H1 (cell line): ENCODE data around the gene STEAP2. TPM values are rescaled to one million over a fixed set of nuclear protein-coding genes. Genes with fewer than 3 reads are reported as not detected.

Experiments
- CTCF ChIA-PET: fragments of 300-600 bp; sonication (Branson Sonifier 250); formaldehyde crosslinking; loops from one replicate; lab custom pipeline; 2021; ENCODE audit not compliant: partially characterized antibody; lab: Charles Lee
- POLR2A ChIA-PET: fragments of 300-600 bp; sonication (Branson Sonifier 250); formaldehyde crosslinking; loops from one replicate; lab custom pipeline; 2021; ENCODE audit warnings: inconsistent platforms; ENCODE audit not compliant: partially characterized antibody; lab: Charles Lee
- DNase-seq, 2 experiments: peaks; one replicate each; pipeline versions ENCODE4 v3.0.0 to v3.0.0-alpha.2; 2010 to 2022; ENCODE audit warnings: low spot score in 2 of 2, low read depth in 1 of 2, mixed read lengths in 1 of 2
- FAIRE-seq: peaks from 2 replicates; lab custom pipeline; 2011; peaks lifted over from hg19 to GRCh38; lab: Jason Lieb, UNC
- H2AFZ ChIP-seq: 2 replicates; pipeline ENCODE4 v1.8.1; 2012; ENCODE audit warnings: low read length, inconsistent platforms
- H2AK5ac ChIP-seq: 2 replicates; pipeline ENCODE4 v1.6.1; 2013; ENCODE audit warnings: low read depth, low read length
- H2BK120ac ChIP-seq: replicated peaks from 2 replicates; pipeline ENCODE3; 2013; ENCODE audit warnings: low read depth, low read length, inconsistent platforms
- H2BK12ac ChIP-seq: 2 replicates; pipeline ENCODE4 v1.6.1; 2013; ENCODE audit warnings: low read depth, low read length
- H2BK15ac ChIP-seq: 2 replicates; pipeline ENCODE4 v1.6.1; 2013; ENCODE audit warnings: low read length
- H2BK20ac ChIP-seq: 2 replicates; pipeline ENCODE4 v1.6.1; 2013; ENCODE audit warnings: low read length
- H2BK5ac ChIP-seq: 2 replicates; pipeline ENCODE4 v1.6.1; 2013; ENCODE audit warnings: low read depth, low read length
- H3K14ac ChIP-seq: 2 replicates; pipeline ENCODE4 v1.6.1; 2013; ENCODE audit warnings: inconsistent platforms; ENCODE audit not compliant: insufficient read length
- H3K18ac ChIP-seq: 2 replicates; pipeline ENCODE4 v1.6.1; 2013; ENCODE audit warnings: low read length; ENCODE audit errors: extremely low read depth
- H3K23ac ChIP-seq: 2 replicates; pipeline ENCODE4 v1.6.1; 2013; ENCODE audit warnings: inconsistent platforms; ENCODE audit not compliant: insufficient read length
- H3K23me2 ChIP-seq: 2 replicates; pipeline ENCODE4 v1.6.1; 2013; ENCODE audit warnings: low read depth, low read length
- H3K27ac ChIP-seq: 2 replicates; pipeline ENCODE4 v1.6.1; 2011; ENCODE audit warnings: low read depth, low read length, inconsistent platforms
- H3K27me3 ChIP-seq, 4 experiments: replicated peaks in 1 of 4; 1 replicate in 1 of 4; 2 replicates in 3 of 4; pipeline versions ENCODE4 v1.6.1 to v1.8.1; 2011 to 2013; ENCODE audit warnings: low read length in 3 of 4, mild to moderate bottlenecking in 3 of 4, inconsistent platforms in 2 of 4, mixed read lengths in 2 of 4, moderate library complexity in 1 of 4; ENCODE audit not compliant: control insufficient read depth in 3 of 4, insufficient read depth in 3 of 4; ENCODE audit errors: extremely low read depth in 1 of 4
- H3K36me3 ChIP-seq, 4 experiments: 2 replicates each; pipeline versions ENCODE4 v1.6.1 to v1.8.1; 2011 to 2013; ENCODE audit warnings: mild to moderate bottlenecking in 4 of 4, low read length in 3 of 4, moderate library complexity in 2 of 4, control low read depth in 1 of 4, inconsistent platforms in 1 of 4; ENCODE audit not compliant: insufficient read depth in 4 of 4, control insufficient read depth in 2 of 4
- H3K4ac ChIP-seq: replicated peaks from 2 replicates; pipeline ENCODE3; 2013; ENCODE audit warnings: low read length, low read depth, mixed read lengths, inconsistent platforms; ENCODE audit not compliant: insufficient read length
- H3K4me1 ChIP-seq, 4 experiments: replicated peaks in 1 of 4; 1 replicate in 1 of 4; 2 replicates in 3 of 4; pipeline versions ENCODE4 v1.6.1 to v1.8.1; 2011 to 2013; ENCODE audit warnings: low read length in 3 of 4, inconsistent platforms in 2 of 4, mixed read lengths in 1 of 4; ENCODE audit not compliant: insufficient read depth in 4 of 4, control insufficient read depth in 3 of 4
- H3K4me2 ChIP-seq, 2 experiments: 2 replicates each; pipeline versions ENCODE4 v1.6.1 to v1.8.1; 2011 to 2013; ENCODE audit warnings: low read depth in 2 of 2, low read length in 2 of 2, control low read depth in 1 of 2, inconsistent platforms in 1 of 2, mild to moderate bottlenecking in 1 of 2; ENCODE audit not compliant: insufficient read depth in 1 of 2
- H3K4me3 ChIP-seq, 4 experiments: fragments of 200-600, 300-600 bp in 1 of 4; sonication (generic), shearing (Covaris generic), sonication (Bioruptor Twin) in 1 of 4; 2 replicates each; pipeline versions ENCODE4 v1.5.1 to v1.8.1; 2011 to 2016; ENCODE audit warnings: low read length in 4 of 4, low read depth in 3 of 4, control low read depth in 2 of 4, inconsistent platforms in 2 of 4, mild to moderate bottlenecking in 2 of 4, mixed read lengths in 1 of 4, moderate library complexity in 1 of 4; ENCODE audit not compliant: insufficient read depth in 2 of 4; ENCODE audit errors: extremely low read depth in 1 of 4
- H3K56ac ChIP-seq: replicated peaks from 2 replicates; pipeline ENCODE3; 2013; ENCODE audit warnings: low read depth, mild to moderate bottlenecking, mixed read lengths, low read length, inconsistent platforms; ENCODE audit not compliant: insufficient read length
- H3K79me1 ChIP-seq: 2 replicates; pipeline ENCODE4 v1.6.1; 2013; ENCODE audit warnings: low read depth, low read length, control low read depth
- H3K79me2 ChIP-seq, 2 experiments: 2 replicates each; pipeline versions ENCODE4 v1.6.1 to v1.8.1; 2012 to 2013; ENCODE audit warnings: low read length in 2 of 2, mild to moderate bottlenecking in 2 of 2, inconsistent platforms in 1 of 2; ENCODE audit not compliant: insufficient read depth in 2 of 2, control insufficient read depth in 1 of 2
- H3K9ac ChIP-seq, 4 experiments: replicated peaks in 1 of 4; 1 replicate in 1 of 4; 2 replicates in 3 of 4; pipeline versions ENCODE4 v1.6.1 to v1.8.1; 2011 to 2013; ENCODE audit warnings: low read depth in 3 of 4, low read length in 3 of 4, control low read depth in 2 of 4, mild to moderate bottlenecking in 2 of 4, moderate library complexity in 2 of 4, inconsistent platforms in 1 of 4; ENCODE audit errors: extremely low read depth in 1 of 4
- H3K9me3 ChIP-seq, 2 experiments: 2 replicates each; pipeline versions ENCODE4 v1.6.1 to v1.8.1; 2012 to 2013; ENCODE audit warnings: mild to moderate bottlenecking in 2 of 2, moderate library complexity in 2 of 2, control low read depth in 1 of 2, inconsistent platforms in 1 of 2, low read depth in 1 of 2, low read length in 1 of 2, mixed read lengths in 1 of 2; ENCODE audit not compliant: insufficient read depth in 2 of 2
- H4K20me1 ChIP-seq, 2 experiments: replicated peaks in 1 of 2; 2 replicates each; pipeline versions ENCODE3 to v1.8.1; 2011 to 2013; ENCODE audit warnings: inconsistent platforms in 2 of 2, low read length in 2 of 2, mild to moderate bottlenecking in 1 of 2; ENCODE audit not compliant: insufficient read depth in 2 of 2, control insufficient read depth in 1 of 2
- H4K5ac ChIP-seq: 2 replicates; pipeline ENCODE4 v1.6.1; 2013; ENCODE audit warnings: low read length, low read depth, mixed read lengths, inconsistent platforms; ENCODE audit not compliant: insufficient read length
- H4K8ac ChIP-seq: 2 replicates; pipeline ENCODE4 v1.8.0; 2013; ENCODE audit warnings: mild to moderate bottlenecking, moderate library complexity, low read length, inconsistent platforms; ENCODE audit not compliant: insufficient read depth; ENCODE audit errors: extremely low read depth
- H4K91ac ChIP-seq: replicated peaks from 2 replicates; pipeline ENCODE3; 2013; ENCODE audit warnings: low read length, mixed read lengths, inconsistent platforms; ENCODE audit not compliant: insufficient read length
- MAFK ChIP-seq: IDR thresholded peaks from 2 replicates; pipeline ENCODE4 v1.6.1; 2012; ENCODE audit warnings: low read depth, mild to moderate bottlenecking, improper control_type of control experiment, low read length
- SRF ChIP-seq: IDR thresholded peaks from 2 replicates; pipeline ENCODE4 v1.6.1; 2011; ENCODE audit warnings: mild to moderate bottlenecking, low read depth, low read length, moderate library complexity
- WGBS, 2 experiments: shearing (Covaris generic) in 1 of 2; methylation state at CpG; one replicate each; pipeline versions ENCODE4 v1.1.6 to v1.1.7; 2013 to 2015; ENCODE audit warnings: low lambda C conversion rate in 2 of 2, mixed read lengths in 2 of 2, inconsistent platforms in 1 of 2, low coverage in 1 of 2, missing lambda C conversion rate in 1 of 2; ENCODE audit not compliant: insufficient replicate concordance in 2 of 2, insufficient coverage in 1 of 2, insufficient read length in 1 of 2; ENCODE audit errors: extremely low coverage in 1 of 2, missing lambda C conversion rate in 1 of 2; 5-methylcytosine and 5-hydroxymethylcytosine counted together
- polyA plus RNA-seq, 7 experiments: library from polyadenylated mRNA; depleted of rRNA in 3 of 7; stranded (reverse) in 5 of 7; unstranded in 2 of 7; fragments of >200 nt in 5 of 7; fragments of 200-250 nt in 2 of 7; gene quantifications; 1 replicate in 5 of 7; 2 replicates in 1 of 7; 4 replicates in 1 of 7; pipeline versions ENCODE4 v1.2.1 to v1.2.3, GENCODE V29; 2011 to 2013; ENCODE audit warnings: missing spikeins in 2 of 7, mixed read lengths in 2 of 7
- total RNA-seq: library from RNA; stranded (reverse); fragmentation: NEBNext Ultra II Directional; extraction: Animal tissue kit (Norgen Biotek cat#: 25700); gene quantifications from 2 replicates; pipeline ENCODE4 v1.2.1, GENCODE V29; 2021

Gene STEAP2
- total and polyA plus RNA-seq, 2 of the 8 experiments (the other 6 are each of a cell fraction or from before 2014, with no cell fraction given) = 13.4 to 18.4 TPM

GRCh38 chr7:90227259-90227658 is 15.7 kb downstream of the STEAP2 start:
- Histone ChIP-seq H3K9me3 (no peaks in the 10 kb centered on the region), H3K56ac (no peak overlapping the region), H2BK12ac (no peak overlapping the region), H3K4me1 (peaks cover 0 to 18% (median 6%) of the 10 kb centered on the region in 4 experiments; a peak in 5 of 7 replicates), H2AK5ac (no peak overlapping the region), H3K79me1 (no peaks in the 10 kb centered on the region; the same call in 1 of the 2 replicates), H3K36me3 (peaks cover 0 to 21% (median 3%) of the 10 kb centered on the region in 4 experiments; a peak in 3 of 8 replicates), H3K4me2 (no peak overlapping the region), H3K23ac (no peak overlapping the region), H2BK20ac (no peak overlapping the region), H3K4ac (no peak overlapping the region), H4K8ac (no peak overlapping the region), H3K23me2 (no peaks in the 10 kb centered on the region), H3K9ac (no peak overlapping the region), H2AFZ (no peak overlapping the region), H4K91ac (no peak overlapping the region), H4K5ac (no peak overlapping the region), H2BK5ac (no peak overlapping the region), H2BK15ac (no peak overlapping the region), H3K18ac (no peak overlapping the region), H2BK120ac (no peak overlapping the region), H3K27me3 (no peaks in the 10 kb centered on the region), H3K4me3 (no peak overlapping the region), H3K14ac (no peak overlapping the region), H3K79me2 (peaks cover under 1 to 20% of the 10 kb centered on the region in 2 experiments; a peak in 2 of 4 replicates), H4K20me1 (no peaks in the 10 kb centered on the region), H3K27ac (no peak overlapping the region)
- ChIA-PET POLR2A (interaction anchor here (1.4 to 6.0 kb wide), 3 partner anchors 13 to 17 kb away, joined by 4 to 48 read pairs (median 5); partner anchors contain the start of genes CFAP69 and STEAP2), CTCF (interaction anchor here (1.1 kb wide), 1 partner anchor 16 kb away, joined by 4 read pairs; the partner anchor contains the start of gene STEAP2)
- DNase-seq (no peak), FAIRE-seq (no peak)
- 78% methylated on average over 5 of the region's 5 CpGs; no CpG with 5 or more reads in 1 of the 2 experiments for WGBS, 2 experiments
- TF ChIP-seq MAFK (no peak), SRF (no peak)
